Keratinocyte (primary cell): ENCODE measurements around the gene NKX1-2. TPM values are rescaled to one million over a fixed set of nuclear protein-coding genes. Genes with fewer than 3 reads are reported as not detected.

Experiments used
- DNase-seq: peaks from one replicate; pipeline ENCODE4 v3.0.0-alpha.2; 2011; ENCODE audit warnings: low read depth, missing footprints, low spot score
- FAIRE-seq: peaks from 2 replicates; lab custom pipeline; 2011; peaks lifted over from hg19 to GRCh38; lab: Jason Lieb, UNC
- H2AFZ ChIP-seq: 2 replicates; pipeline ENCODE4 v1.6.0; 2012; ENCODE audit warnings: low read length, control low read depth, inconsistent platforms; ENCODE audit not compliant: control insufficient read depth
- H3K27ac ChIP-seq: 2 replicates; pipeline ENCODE4 v1.5.1; 2011; ENCODE audit warnings: low read length; ENCODE audit not compliant: control insufficient read depth, insufficient read depth
- H3K27me3 ChIP-seq: 3 replicates; pipeline ENCODE4 v1.6.0; 2011; ENCODE audit warnings: low read length; ENCODE audit not compliant: control insufficient read depth, insufficient read depth; ENCODE audit errors: extremely low read depth
- H3K36me3 ChIP-seq, 2 experiments: 2 replicates in 1 of 2; 3 replicates in 1 of 2; pipeline ENCODE4 v1.5.1; 2011; ENCODE audit warnings: low read length in 2 of 2, mild to moderate bottlenecking in 1 of 2; ENCODE audit not compliant: control insufficient read depth in 2 of 2, insufficient read depth in 2 of 2; ENCODE audit errors: extremely low read depth in 1 of 2
- H3K4me1 ChIP-seq: 3 replicates; pipeline ENCODE4 v1.5.1; 2011; ENCODE audit warnings: low read length; ENCODE audit not compliant: control insufficient read depth, insufficient read depth; ENCODE audit errors: extremely low read depth
- H3K4me2 ChIP-seq: 3 replicates; pipeline ENCODE4 v1.6.0; 2011; ENCODE audit warnings: low read depth, low read length; ENCODE audit not compliant: control insufficient read depth, insufficient read depth; ENCODE audit errors: extremely low read depth
- H3K4me3 ChIP-seq, 3 experiments: fragments of 200-600 bp in 1 of 3; sonication (generic) in 1 of 3; 2 replicates in 2 of 3; 3 replicates in 1 of 3; pipeline ENCODE4 v1.5.1; 2011 to 2016; ENCODE audit warnings: low read length in 3 of 3, mild to moderate bottlenecking in 3 of 3, control low read depth in 2 of 3, inconsistent platforms in 1 of 3, low read depth in 1 of 3, mixed read lengths in 1 of 3, mixed run types in 1 of 3, moderate library complexity in 1 of 3; ENCODE audit not compliant: control insufficient read depth in 2 of 3, insufficient read depth in 2 of 3; ENCODE audit errors: extremely low read depth in 1 of 3
- H3K79me2 ChIP-seq: 2 replicates; pipeline ENCODE4 v1.6.0; 2012; ENCODE audit warnings: low read length; ENCODE audit not compliant: control insufficient read depth, insufficient read depth
- H3K9ac ChIP-seq: 3 replicates; pipeline ENCODE4 v1.6.0; 2011; ENCODE audit warnings: low read length; ENCODE audit not compliant: control insufficient read depth, insufficient read depth; ENCODE audit errors: extremely low read depth
- H3K9me1 ChIP-seq: 3 replicates; pipeline ENCODE4 v1.6.0; 2011; ENCODE audit warnings: low read length; ENCODE audit not compliant: control insufficient read depth, insufficient read depth; ENCODE audit errors: extremely low read depth
- H3K9me3 ChIP-seq: 2 replicates; pipeline ENCODE4 v1.5.1; 2012; ENCODE audit warnings: low read depth, low read length; ENCODE audit not compliant: control insufficient read depth
- H4K20me1 ChIP-seq: 3 replicates; pipeline ENCODE4 v1.6.0; 2011; ENCODE audit warnings: low read length; ENCODE audit not compliant: control insufficient read depth, insufficient read depth; ENCODE audit errors: extremely low read depth
- CTCF ChIP-seq, 3 experiments: IDR thresholded peaks in 1 of 3; conservative IDR thresholded peaks in 1 of 3; optimal IDR thresholded peaks in 1 of 3; 2 replicates in 2 of 3; 3 replicates in 1 of 3; pipeline versions ENCODE3 to v1.5.1; 2011; ENCODE audit warnings: low read length in 3 of 3, mild to moderate bottlenecking in 3 of 3, moderate library complexity in 2 of 3, control low read depth in 1 of 3, inconsistent platforms in 1 of 3; ENCODE audit not compliant: insufficient read depth in 2 of 3; ENCODE audit errors: extremely low read depth in 1 of 3
- EZH2 ChIP-seq: IDR thresholded peaks from one replicate; pipeline ENCODE4 v1.6.1; 2012; ENCODE audit warnings: inconsistent platforms, mild to moderate bottlenecking, low read length, moderate library complexity
- dilution Hi-C: fragments of 300-500 bp; cut with MboI; formaldehyde crosslinking; loops from one replicate; pipeline ENCODE4 v1.7.0; 2020; ENCODE audit warnings: low sequenced_read_pairs; ENCODE audit not compliant: extremely low pct_ligation_motif_present
- polyA plus RNA-seq, 5 experiments: library from polyadenylated mRNA; depleted of rRNA in 3 of 5; stranded (reverse) in 3 of 5; stranded (forward) in 1 of 5; unstranded in 1 of 5; fragments of >200 nt; gene quantifications; 1 replicate in 1 of 5; 2 replicates in 3 of 5; 3 replicates in 1 of 5; pipeline versions ENCODE4 v1.2.1 to v1.2.3, GENCODE V29; 2011 to 2012; ENCODE audit warnings: missing spikeins in 2 of 5, low read depth in 1 of 5, low replicate concordance in 1 of 5

The NKX1-2 gene
- polyA plus RNA-seq, 1 donor (not counting 4 experiments of a cell fraction or from before 2014, with no cell fraction given) = 1.9 TPM

- no peak overlapping the region for H3K4me3 ChIP-seq
- H3K27me3 ChIP-seq = no peaks in the 10 kb centered on the region
- FAIRE-seq (no peak), DNase-seq (no peak)
- H2AFZ ChIP-seq = no peak overlapping the region
- no peaks in the 10 kb centered on the region for H3K79me2 ChIP-seq
- no peaks in the 10 kb centered on the region for H3K4me1 ChIP-seq
- no peaks in the 10 kb centered on the region for H3K9me3 ChIP-seq
- no peaks in the 10 kb centered on the region for H4K20me1 ChIP-seq
- TF ChIP-seq CTCF (optimal IDR thresholded peaks at IDR 0.05 in 1 of 3, IDR thresholded peaks at IDR 0.05 in 1 of 3, conservative IDR thresholded peaks at IDR 0.05 in 1 of 3; ENCODE audit: extremely low read depth in 1 of 3, insufficient read depth in 2 of 3, low read length in 3 of 3) = no peak
- no peak for TF ChIP-seq EZH2
- dilution Hi-C loops = no loop called here
- no peak overlapping the region for H3K9ac ChIP-seq
- H3K9me1 ChIP-seq = no peaks in the 10 kb centered on the region
- H3K4me2 ChIP-seq = no peak overlapping the region
- H3K27ac ChIP-seq = no peak overlapping the region
- H3K36me3 ChIP-seq = peaks cover 26 to 31% of the 10 kb centered on the region in 2 experiments
These were observed 48.2 kb downstream of the NKX1-2 start for GRCh38 chr10:124401633-124402032.

Other genes starting within 250 kb of the NKX1-2 start
- gene OAT, start 31.1 kb downstream of the NKX1-2 start, polyA plus RNA-seq = 310 to 528 TPM (median 427 TPM) in 3 replicates
- gene LHPP, start 11.8 kb upstream of the NKX1-2 start, polyA plus RNA-seq = 13.1 to 17.7 TPM (median 17.2 TPM) in 3 replicates